ENCODE data around the gene POLA2. TPM values are rescaled to one million over a fixed set of nuclear protein-coding genes. Genes with fewer than 3 reads are reported as not detected.

Gene POLA2
- total and polyA plus RNA-seq, 2 donors (not counting 3 experiments of a cell fraction or from before 2014, with no cell fraction given): 24.0 to 30.0 TPM

GRCh38 chr11:65251476-65251875, 10.3 kb upstream of the POLA2 start:
- no peaks in the 10 kb centered on the region for H3K4me1 ChIP-seq (ENCODE audit: control insufficient read depth, extremely low read depth, insufficient read depth, low read length)
- no peak for DNase-seq (ENCODE audit: low read depth, low spot score)
- no peaks in the 10 kb centered on the region for H3K79me2 ChIP-seq (ENCODE audit: control insufficient read depth, insufficient read depth, low read length)
- no peak for FAIRE-seq
- intact Hi-C loops (cut with micrococcal nuclease): no loop called here
- no peak overlapping the region for H3K4me3 ChIP-seq (replicated peaks in 1 of 3; ENCODE audit: insufficient read depth in 1 of 3, low read depth in 1 of 3, low read length in 3 of 3)
- TF ChIP-seq MYC (IDR thresholded peaks at IDR 0.05; ENCODE audit: low read depth, low read length): no peak
- no peak for TF ChIP-seq FOS (IDR thresholded peaks at IDR 0.05; ENCODE audit: borderline replicate concordance, insufficient read depth, low read length)
- no peak for TF ChIP-seq EZH2 (IDR thresholded peaks at IDR 0.05; ENCODE audit: borderline replicate concordance, low read depth, low read length, severe bottlenecking)
- TF ChIP-seq JUN (IDR thresholded peaks at IDR 0.05; ENCODE audit: borderline replicate concordance, insufficient read depth, insufficient read length, low read depth): no peak
- no peak for TF ChIP-seq POLR2A (IDR thresholded peaks at IDR 0.05; ENCODE audit: low read depth, low read length)
- TF ChIP-seq CTCF (IDR thresholded peaks at IDR 0.05; ENCODE audit: extremely low read depth in 1 of 2, insufficient read depth in 1 of 2, low read depth in 1 of 2, low read length in 2 of 2): no peak
- no peak for TF ChIP-seq GATA2 (IDR thresholded peaks at IDR 0.05; ENCODE audit: insufficient read depth, insufficient read length, low read depth, low read length)
- no peak for TF ChIP-seq POLR2AphosphoS5 (IDR thresholded peaks at IDR 0.05; ENCODE audit: insufficient read depth, low read depth, low read length)
- TF ChIP-seq, protein P1, sequence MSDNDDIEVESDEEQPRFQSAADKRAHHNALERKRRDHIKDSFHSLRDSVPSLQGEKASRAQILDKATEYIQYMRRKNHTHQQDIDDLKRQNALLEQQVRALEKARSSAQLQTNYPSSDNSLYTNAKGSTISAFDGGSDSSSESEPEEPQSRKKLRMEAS (IDR thresholded peaks at IDR 0.05; ENCODE audit: insufficient read depth, insufficient read length): no peak
- BruUV-seq (replicated peaks): no TSS peak
- H3K36me3 ChIP-seq (ENCODE audit: control insufficient read depth in 2 of 2, extremely low read depth in 1 of 2, insufficient read depth in 2 of 2, low read length in 2 of 2): no peaks in the 10 kb centered on the region
- H3K9ac ChIP-seq (replicated peaks; ENCODE audit: extremely low read depth, insufficient read depth, low read length): no peak overlapping the region
- ChIA-PET POLR2A (no interaction called here), CTCF (interaction anchor here (0.6 to 4.9 kb wide), 8 partner anchors 11 to 141 kb away, joined by 3 to 34 read pairs (median 7); partner anchors contain the start of genes CDC42EP2 and POLA2)
- H2AFZ ChIP-seq (ENCODE audit: low read depth, low read length): no peak overlapping the region
- dilution Hi-C loops (cut with MboI; ENCODE audit: extremely low pct_ligation_motif_present, low sequenced_read_pairs): no loop called here
- H4K20me1 ChIP-seq (replicated peaks; ENCODE audit: control insufficient read depth, extremely low read depth, insufficient read depth, low read length): no peaks in the 10 kb centered on the region
- no peaks in the 10 kb centered on the region for H3K9me3 ChIP-seq (replicated peaks; ENCODE audit: control insufficient read depth, insufficient read depth, low read length)
- no peak overlapping the region for H3K4me2 ChIP-seq (ENCODE audit: insufficient read depth, low read length)
- H3K27ac ChIP-seq (ENCODE audit: insufficient read depth, low read depth, low read length): no peak overlapping the region
- H3K9me1 ChIP-seq (replicated peaks; ENCODE audit: control insufficient read depth, extremely low read depth, insufficient read depth, low read length): no peaks in the 10 kb centered on the region
- H3K27me3 ChIP-seq (ENCODE audit: control insufficient read depth in 2 of 2, insufficient read depth in 2 of 2, low read length in 2 of 2): no peaks in the 10 kb centered on the region

Data from endothelial cell of umbilical vein (primary cell).